GM20000 (cell line): Measurements from ENCODE around the gene CAT.

Source experiments
- DNase-seq: peaks from one replicate; pipeline ENCODE4 v3.0.0; 2012; ENCODE audit warnings: low spot score
- CTCF ChIP-seq: IDR thresholded peaks from 2 replicates; pipeline ENCODE4 v1.5.1; 2012; ENCODE audit warnings: mild to moderate bottlenecking, control low read depth; ENCODE audit errors: extremely low read depth, missing control alignments

Gene CAT

GRCh38 chr11:34439610-34440198, 970 bp downstream of the CAT start:
- TF ChIP-seq CTCF = no peak
- DNase-seq = no peak

- TF ChIP-seq CTCF = no peak
- no peak for DNase-seq
Measured at GRCh38 chr11:34441814-34442213, 3.1 kb downstream of the CAT start.

- TF ChIP-seq CTCF = no peak
- no peak for DNase-seq
Measured at GRCh38 chr11:34443136-34443535, 4.4 kb downstream of the CAT start.

DNA sequence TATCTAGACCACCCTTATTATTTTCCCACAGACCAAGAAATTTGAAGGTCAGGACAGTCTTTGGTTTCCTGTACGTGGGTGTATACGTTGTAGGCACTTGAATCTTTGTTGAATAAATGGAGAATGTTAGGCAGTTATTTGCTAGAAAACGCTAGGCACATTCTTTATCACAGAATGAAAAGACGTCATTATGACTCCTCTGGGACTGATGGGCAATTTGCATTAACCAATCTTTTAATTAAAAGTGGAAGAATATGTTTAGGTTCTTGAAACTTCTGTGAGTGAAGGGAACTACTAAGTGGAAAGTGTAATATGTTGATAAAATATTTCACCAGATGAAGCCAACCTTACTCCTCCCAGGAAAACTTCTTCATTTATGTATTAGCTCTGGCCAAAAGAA, 5.7 kb downstream of the CAT start:
- no peak for DNase-seq
- no peak for TF ChIP-seq CTCF

DNA sequence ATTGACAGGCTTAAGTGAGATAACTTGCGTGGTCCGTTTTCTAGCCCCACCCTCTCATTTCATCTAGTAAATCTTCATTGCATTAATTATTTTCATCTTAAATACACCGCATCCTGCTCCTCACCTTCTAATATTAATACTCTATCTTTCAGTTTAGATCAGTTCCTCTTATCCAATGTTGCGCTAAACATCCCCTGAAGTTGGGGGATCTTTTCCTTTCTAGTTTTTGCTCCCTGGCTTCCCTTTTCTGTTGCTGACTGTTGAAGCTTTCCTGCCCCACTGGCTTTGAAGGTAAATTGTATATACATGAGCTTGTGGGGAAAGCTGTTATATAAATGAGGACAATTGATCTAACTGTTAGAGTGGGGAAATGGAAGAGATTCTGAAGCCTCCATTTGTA, 7.2 kb downstream of the CAT start:
- TF ChIP-seq CTCF = no peak
- no peak for DNase-seq

- TF ChIP-seq CTCF = no peak
- DNase-seq = no peak
Measured at GRCh38 chr11:34446386-34446785, 7.7 kb downstream of the CAT start.

- no peak for TF ChIP-seq CTCF
- no peak for DNase-seq
Measured at GRCh38 chr11:34447044-34447443, 8.3 kb downstream of the CAT start.
